Type B pancreatic cell (in vitro differentiated cells): ENCODE measurements around the gene DYRK1A. TPM values are rescaled to one million over a fixed set of nuclear protein-coding genes. Genes with fewer than 3 reads are reported as not detected.
A peak's percentile ranks its signal among the peaks of the same experiment; 100 is the strongest.

ENCODE experiments used
- DNase-seq: peaks from one replicate; pipeline ENCODE4 v3.0.0; 2021; ENCODE audit warnings: mixed read lengths; ENCODE audit not compliant: unreplicated experiment; ENCODE audit errors: extremely low spot score
- H3K27ac Mint-ChIP-seq: 2 replicates; pipeline ENCODE4 v1.8.0; 2021; ENCODE audit warnings: mild to moderate bottlenecking, mixed read lengths
- H3K27me3 Mint-ChIP-seq: 2 replicates; pipeline ENCODE4 v1.8.0; 2021; ENCODE audit warnings: mixed read lengths
- H3K36me3 Mint-ChIP-seq: 2 replicates; pipeline ENCODE4 v1.8.0; 2021; ENCODE audit warnings: mixed read lengths
- H3K4me1 Mint-ChIP-seq: one replicate; pipeline ENCODE4 v1.8.0; 2021; ENCODE audit warnings: mixed read lengths; ENCODE audit not compliant: unreplicated experiment
- H3K4me3 Mint-ChIP-seq: 2 replicates; pipeline ENCODE4 v1.8.0; 2021; ENCODE audit warnings: mild to moderate bottlenecking, mixed read lengths
- H3K9me3 Mint-ChIP-seq: 2 replicates; pipeline ENCODE4 v1.8.0; 2021; ENCODE audit warnings: mixed read lengths
- total RNA-seq: library from RNA; stranded (reverse); gene quantifications from 2 replicates; pipeline ENCODE4 v1.2.1, GENCODE V29; 2021; ENCODE audit warnings: low replicate concordance
- TF ChIP-seq, protein P1 (sequence below): fragments of 200-600 bp; sonication (generic); conservative IDR thresholded peaks from 2 replicates; pipeline ENCODE4 v1.5.0; 2021; ENCODE audit warnings: antibody characterized with exemption, mild to moderate bottlenecking

DYRK1A gene
- total RNA-seq, 1 donor from 2014 or later: 70.6 TPM

DNA sequence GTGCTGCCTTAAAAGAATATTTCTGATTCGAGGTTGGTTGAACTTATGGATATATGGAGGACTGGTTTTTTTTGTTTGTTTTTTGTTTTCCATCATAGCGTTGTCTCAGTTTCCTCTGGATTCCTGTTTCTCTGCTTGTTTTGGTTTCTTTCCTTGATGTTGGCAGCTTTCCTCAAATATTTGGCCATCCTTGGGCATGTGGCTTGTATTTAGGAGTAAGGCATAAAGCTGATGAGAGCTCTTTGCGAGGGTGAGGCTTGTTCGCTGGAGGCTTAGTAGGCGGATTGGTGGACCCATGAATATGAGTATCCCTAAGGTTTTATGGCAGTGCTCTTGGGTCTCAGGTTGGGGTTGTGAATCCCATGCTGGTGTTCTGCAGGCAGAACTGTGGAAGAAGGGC, 22.9 kb downstream of the DYRK1A start:
- no peak for DNase-seq
- no peaks in the 10 kb centered on the region for H3K9me3 Mint-ChIP-seq
- H3K36me3 Mint-ChIP-seq: peaks cover 8% of the 10 kb centered on the region
- peaks cover 30% of the 10 kb centered on the region for H3K4me1 Mint-ChIP-seq
- H3K27me3 Mint-ChIP-seq: no peaks in the 10 kb centered on the region
- no peak overlapping the region for H3K4me3 Mint-ChIP-seq
- TF ChIP-seq, protein P1, sequence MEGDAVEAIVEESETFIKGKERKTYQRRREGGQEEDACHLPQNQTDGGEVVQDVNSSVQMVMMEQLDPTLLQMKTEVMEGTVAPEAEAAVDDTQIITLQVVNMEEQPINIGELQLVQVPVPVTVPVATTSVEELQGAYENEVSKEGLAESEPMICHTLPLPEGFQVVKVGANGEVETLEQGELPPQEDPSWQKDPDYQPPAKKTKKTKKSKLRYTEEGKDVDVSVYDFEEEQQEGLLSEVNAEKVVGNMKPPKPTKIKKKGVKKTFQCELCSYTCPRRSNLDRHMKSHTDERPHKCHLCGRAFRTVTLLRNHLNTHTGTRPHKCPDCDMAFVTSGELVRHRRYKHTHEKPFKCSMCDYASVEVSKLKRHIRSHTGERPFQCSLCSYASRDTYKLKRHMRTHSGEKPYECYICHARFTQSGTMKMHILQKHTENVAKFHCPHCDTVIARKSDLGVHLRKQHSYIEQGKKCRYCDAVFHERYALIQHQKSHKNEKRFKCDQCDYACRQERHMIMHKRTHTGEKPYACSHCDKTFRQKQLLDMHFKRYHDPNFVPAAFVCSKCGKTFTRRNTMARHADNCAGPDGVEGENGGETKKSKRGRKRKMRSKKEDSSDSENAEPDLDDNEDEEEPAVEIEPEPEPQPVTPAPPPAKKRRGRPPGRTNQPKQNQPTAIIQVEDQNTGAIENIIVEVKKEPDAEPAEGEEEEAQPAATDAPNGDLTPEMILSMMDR: no peak
- H3K27ac Mint-ChIP-seq: no peak overlapping the region

DNA sequence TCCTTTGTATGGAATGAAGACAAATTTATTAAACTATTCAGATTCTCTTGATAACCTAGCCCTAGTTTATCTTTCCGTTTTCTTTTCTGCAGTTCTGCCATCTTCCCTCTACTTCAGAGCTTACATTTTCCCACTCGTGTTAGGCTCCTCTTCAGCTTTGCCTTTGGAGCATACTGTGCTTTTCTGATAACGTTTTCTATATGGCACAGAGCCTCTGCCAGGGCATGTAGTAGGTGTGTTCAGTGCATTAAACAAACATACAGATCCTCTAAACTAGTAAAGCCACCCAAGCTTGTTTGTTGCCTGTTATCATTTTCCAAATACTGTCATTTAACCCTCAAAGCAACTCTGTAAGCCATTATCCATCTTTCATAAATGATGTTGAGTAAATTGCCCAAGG, 25.1 kb downstream of the DYRK1A start:
- H3K27me3 Mint-ChIP-seq: no peaks in the 10 kb centered on the region
- peaks cover 28% of the 10 kb centered on the region for H3K4me1 Mint-ChIP-seq
- H3K27ac Mint-ChIP-seq: peak overlapping the region; percentile 1
- H3K9me3 Mint-ChIP-seq: peaks cover 6% of the 10 kb centered on the region
- no peak overlapping the region for H3K4me3 Mint-ChIP-seq
- TF ChIP-seq, protein P1: no peak
- H3K36me3 Mint-ChIP-seq: peaks cover 15% of the 10 kb centered on the region
- no peak for DNase-seq

DNA sequence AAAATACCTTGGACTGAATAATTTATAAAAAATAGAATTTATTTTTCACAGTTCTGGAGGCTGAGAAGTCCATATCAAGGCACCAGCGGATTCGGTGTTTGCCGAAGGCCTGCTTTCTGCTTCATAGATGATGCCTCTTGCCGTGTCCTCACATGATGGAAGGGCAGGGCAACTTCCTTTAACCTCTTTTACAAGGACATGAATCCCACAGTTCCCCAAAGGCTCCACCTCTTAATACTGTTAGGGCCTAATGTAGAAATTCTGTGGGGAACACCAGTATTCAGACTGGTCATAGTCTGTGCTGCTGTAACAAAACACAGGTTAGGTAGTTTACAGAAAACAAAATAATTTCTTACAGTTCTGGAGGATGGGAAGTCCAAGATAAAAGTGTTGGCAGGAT, 25.9 kb downstream of the DYRK1A start:
- Mint-ChIP-seq H3K9me3 (peaks cover 6% of the 10 kb centered on the region), H3K4me3 (no peak overlapping the region), H3K36me3 (peaks cover 15% of the 10 kb centered on the region), H3K4me1 (peaks cover 28% of the 10 kb centered on the region), H3K27me3 (no peaks in the 10 kb centered on the region), H3K27ac (no peak overlapping the region)
- no peak for DNase-seq
- TF ChIP-seq, protein P1: no peak

DNA sequence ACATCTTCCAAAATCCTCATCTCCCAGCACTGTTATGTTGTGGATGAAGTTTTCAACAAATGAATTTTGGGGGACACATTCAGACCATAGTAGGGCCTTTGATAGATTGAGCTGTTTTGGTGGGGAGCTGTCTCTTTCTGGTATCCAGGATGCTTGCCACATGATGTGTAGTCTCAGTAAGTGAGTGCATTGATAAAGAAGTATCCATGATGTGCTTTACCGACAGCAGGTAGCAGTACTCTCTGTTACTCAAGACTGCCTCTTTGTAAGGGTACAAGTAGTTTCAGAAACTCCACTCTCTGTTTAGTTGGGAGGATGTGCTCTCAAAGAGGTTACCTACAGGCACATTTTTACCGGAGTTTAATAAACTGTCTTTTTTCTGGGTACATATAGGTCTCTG, 26.5 kb downstream of the DYRK1A start:
- H3K27ac Mint-ChIP-seq: no peak overlapping the region

DNA sequence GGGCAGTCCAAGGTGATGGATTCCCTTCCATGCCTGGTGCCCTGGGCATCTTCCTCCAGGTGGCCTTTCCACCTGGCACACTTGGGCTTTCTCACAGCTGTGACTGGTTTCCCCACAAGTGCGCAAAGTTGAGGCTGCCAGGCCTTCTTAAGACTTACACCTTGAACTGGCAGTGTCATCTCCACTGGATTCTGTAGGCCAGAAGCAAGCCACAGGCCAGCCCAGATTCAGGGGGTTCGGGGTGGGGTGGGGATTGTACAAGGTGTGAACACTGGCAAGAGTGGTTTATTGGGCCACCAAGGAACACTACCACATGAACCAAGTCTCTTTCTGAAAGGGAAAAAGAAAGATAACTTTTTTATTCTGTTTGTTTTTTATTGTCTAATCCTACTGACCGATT, 27.2 kb downstream of the DYRK1A start:
- Mint-ChIP-seq H3K36me3 (peaks cover 15% of the 10 kb centered on the region), H3K4me1 (peaks cover 30% of the 10 kb centered on the region), H3K4me3 (no peak overlapping the region), H3K9me3 (peaks cover 6% of the 10 kb centered on the region), H3K27me3 (no peaks in the 10 kb centered on the region), H3K27ac (no peak overlapping the region)
- TF ChIP-seq, protein P1: no peak
- DNase-seq: no peak

More for the DNA sequence above, 26.5 kb downstream of the DYRK1A start:
- peaks cover 25% of the 10 kb centered on the region for H3K4me1 Mint-ChIP-seq
- no peaks in the 10 kb centered on the region for H3K27me3 Mint-ChIP-seq
- H3K4me3 Mint-ChIP-seq: no peak overlapping the region
- DNase-seq: no peak
- TF ChIP-seq, protein P1: no peak
- peaks cover 15% of the 10 kb centered on the region for H3K36me3 Mint-ChIP-seq
- H3K9me3 Mint-ChIP-seq: peaks cover 6% of the 10 kb centered on the region

DNA sequence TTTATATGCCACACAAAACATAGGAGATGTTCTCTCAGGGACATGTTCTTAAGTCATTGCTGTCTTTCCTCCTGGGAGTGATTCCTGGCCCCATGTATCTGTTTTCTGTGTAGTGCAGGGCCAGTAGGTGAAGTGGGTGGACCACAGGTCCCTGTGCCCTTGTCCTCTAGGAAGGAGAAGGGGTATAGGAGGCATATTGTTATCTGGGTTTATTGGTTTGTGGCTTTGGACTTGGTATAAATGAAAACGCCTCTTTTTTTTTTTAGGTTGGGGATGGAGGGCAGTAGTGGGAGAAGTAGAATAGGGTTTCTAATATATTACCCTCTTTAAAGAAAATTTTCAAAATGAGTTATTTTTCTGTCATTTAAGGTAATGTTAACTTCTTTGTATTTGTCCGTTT, 29.4 kb downstream of the DYRK1A start:
- H3K36me3 Mint-ChIP-seq: peaks cover 16% of the 10 kb centered on the region
- no peak overlapping the region for H3K4me3 Mint-ChIP-seq
- H3K27ac Mint-ChIP-seq: no peak overlapping the region
- TF ChIP-seq, protein P1: no peak
- H3K9me3 Mint-ChIP-seq: peaks cover 11% of the 10 kb centered on the region
- no peak for DNase-seq
- peaks cover 32% of the 10 kb centered on the region for H3K4me1 Mint-ChIP-seq
- no peaks in the 10 kb centered on the region for H3K27me3 Mint-ChIP-seq
